Measurements from ENCODE around the gene HSF2.

HSF2 gene

GRCh38 chr6:122385857-122386612, 13.4 kb upstream of the HSF2 start:
- Histone ChIP-seq H3K4me1 (ENCODE audit: insufficient read depth, poor library complexity, severe bottlenecking) (no peaks in the 10 kb centered on the region), H3K4me3 (ENCODE audit: severe bottlenecking) (no peak overlapping the region), H3K36me3 (ENCODE audit: low read depth) (no peaks in the 10 kb centered on the region), H3K9me3 (ENCODE audit: severe bottlenecking) (no peaks in the 10 kb centered on the region), H3K27ac (ENCODE audit: poor library complexity, severe bottlenecking) (no peak overlapping the region), H3K27me3 (ENCODE audit: insufficient read depth, poor library complexity, severe bottlenecking) (no peaks in the 10 kb centered on the region)
- TF ChIP-seq CTCF (IDR thresholded peaks at IDR 0.05; ENCODE audit: poor library complexity, severe bottlenecking), result no peak
- no peak for DNase-seq (ENCODE audit: low spot score)
- ATAC-seq (ENCODE audit: low read depth), result no peak

- H3K9me3 ChIP-seq (ENCODE audit: severe bottlenecking), result no peaks in the 10 kb centered on the region
- no peaks in the 10 kb centered on the region for H3K4me1 ChIP-seq (ENCODE audit: insufficient read depth, poor library complexity, severe bottlenecking)
- TF ChIP-seq CTCF (IDR thresholded peaks at IDR 0.05; ENCODE audit: poor library complexity, severe bottlenecking), result no peak
- no peak overlapping the region for H3K4me3 ChIP-seq (ENCODE audit: severe bottlenecking)
- DNase-seq (ENCODE audit: low spot score) (no peak), ATAC-seq (ENCODE audit: low read depth) (no peak)
- no peak overlapping the region for H3K27ac ChIP-seq (ENCODE audit: poor library complexity, severe bottlenecking)
- H3K36me3 ChIP-seq (ENCODE audit: low read depth), result no peaks in the 10 kb centered on the region
- H3K27me3 ChIP-seq (ENCODE audit: insufficient read depth, poor library complexity, severe bottlenecking), result no peaks in the 10 kb centered on the region
These were observed 10.5 kb upstream of the HSF2 start for GRCh38 chr6:122388945-122389344.

GRCh38 chr6:122389704-122390372, 9.6 kb upstream of the HSF2 start:
- H3K4me3 ChIP-seq (ENCODE audit: severe bottlenecking), result no peak overlapping the region
- no peaks in the 10 kb centered on the region for H3K4me1 ChIP-seq (ENCODE audit: insufficient read depth, poor library complexity, severe bottlenecking)
- H3K27me3 ChIP-seq (ENCODE audit: insufficient read depth, poor library complexity, severe bottlenecking), result no peaks in the 10 kb centered on the region
- ATAC-seq (ENCODE audit: low read depth), result no peak
- H3K36me3 ChIP-seq (ENCODE audit: low read depth), result no peaks in the 10 kb centered on the region
- no peak for DNase-seq (ENCODE audit: low spot score)
- H3K27ac ChIP-seq (ENCODE audit: poor library complexity, severe bottlenecking), result no peak overlapping the region
- TF ChIP-seq CTCF (IDR thresholded peaks at IDR 0.05; ENCODE audit: poor library complexity, severe bottlenecking), result no peak
- H3K9me3 ChIP-seq (ENCODE audit: severe bottlenecking), result no peaks in the 10 kb centered on the region

- no peak for DNase-seq (ENCODE audit: low spot score)
- Histone ChIP-seq H3K4me1 (ENCODE audit: insufficient read depth, poor library complexity, severe bottlenecking) (no peaks in the 10 kb centered on the region), H3K9me3 (ENCODE audit: severe bottlenecking) (no peaks in the 10 kb centered on the region), H3K4me3 (ENCODE audit: severe bottlenecking) (no peak overlapping the region), H3K36me3 (ENCODE audit: low read depth) (no peaks in the 10 kb centered on the region), H3K27me3 (ENCODE audit: insufficient read depth, poor library complexity, severe bottlenecking) (no peaks in the 10 kb centered on the region), H3K27ac (ENCODE audit: poor library complexity, severe bottlenecking) (no peak overlapping the region)
- no peak for ATAC-seq (ENCODE audit: low read depth)
- TF ChIP-seq CTCF (IDR thresholded peaks at IDR 0.05; ENCODE audit: poor library complexity, severe bottlenecking), result no peak
These were observed 6.7 kb upstream of the HSF2 start for GRCh38 chr6:122392564-122393350.
